Thymus (tissue), 11 donors: ENCODE results near the gene UXS1. TPM values are rescaled to one million over a fixed set of nuclear protein-coding genes. Genes with fewer than 3 reads are reported as not detected.
A peak's percentile ranks its signal among the peaks of the same experiment; 100 is the strongest.

Experiments used
- DNase-seq, 9 donors: peaks; one replicate each; pipeline ENCODE4 v3.0.0-alpha.2; 2013; ENCODE audit warnings: low spot score in 9 of 9, low read depth in 6 of 9, missing footprints in 1 of 9
- H3K27ac ChIP-seq, 2 donors: one replicate each; pipeline ENCODE4 v1.5.1; 2013; ENCODE audit warnings: control low read depth in 1 of 2, low read depth in 1 of 2, low read length in 1 of 2, mild to moderate bottlenecking in 1 of 2, moderate library complexity in 1 of 2
- H3K27me3 ChIP-seq, 2 donors: one replicate each; pipeline ENCODE4 v1.5.1; 2013; ENCODE audit warnings: low read length in 1 of 2; ENCODE audit not compliant: control insufficient read depth in 2 of 2, insufficient read depth in 1 of 2
- H3K36me3 ChIP-seq, 2 donors: one replicate each; pipeline ENCODE4 v1.5.1; 2013; ENCODE audit warnings: low read length in 1 of 2, mild to moderate bottlenecking in 1 of 2, moderate library complexity in 1 of 2; ENCODE audit not compliant: control insufficient read depth in 2 of 2, insufficient read depth in 2 of 2
- H3K4me1 ChIP-seq, 2 donors: one replicate each; pipeline ENCODE4 v1.5.1; 2013; ENCODE audit warnings: low read length in 2 of 2; ENCODE audit not compliant: control insufficient read depth in 2 of 2, insufficient read depth in 2 of 2
- H3K4me3 ChIP-seq, 2 donors: one replicate each; pipeline ENCODE4 v1.5.1; 2013; ENCODE audit warnings: low read length in 2 of 2, control low read depth in 1 of 2, mild to moderate bottlenecking in 1 of 2
- H3K9me3 ChIP-seq, 2 donors: one replicate each; pipeline ENCODE4 v1.5.1; 2013; ENCODE audit warnings: low read length in 1 of 2, mild to moderate bottlenecking in 1 of 2; ENCODE audit not compliant: control insufficient read depth in 2 of 2, insufficient read depth in 1 of 2
- WGBS: extraction: QIAGEN DNeasy Blood & Tissue Kit; methylation state at CpG from one replicate; pipeline ENCODE4 v1.1.7; 2013; 5-methylcytosine and 5-hydroxymethylcytosine counted together
- polyA plus RNA-seq: library from polyadenylated mRNA; stranded (reverse); fragments of 200-250 nt; gene quantifications from one replicate; pipeline ENCODE4 v1.2.3, GENCODE V29; 2013
- total RNA-seq: library from RNA; stranded (reverse); fragments of 120-200 nt; gene quantifications from one replicate; pipeline ENCODE4 v1.2.4, GENCODE V29; 2013
- donor health status: healthy.

UXS1 gene
- total and polyA plus RNA-seq, 2 donors, result 21.6 to 31.4 TPM

DNA sequence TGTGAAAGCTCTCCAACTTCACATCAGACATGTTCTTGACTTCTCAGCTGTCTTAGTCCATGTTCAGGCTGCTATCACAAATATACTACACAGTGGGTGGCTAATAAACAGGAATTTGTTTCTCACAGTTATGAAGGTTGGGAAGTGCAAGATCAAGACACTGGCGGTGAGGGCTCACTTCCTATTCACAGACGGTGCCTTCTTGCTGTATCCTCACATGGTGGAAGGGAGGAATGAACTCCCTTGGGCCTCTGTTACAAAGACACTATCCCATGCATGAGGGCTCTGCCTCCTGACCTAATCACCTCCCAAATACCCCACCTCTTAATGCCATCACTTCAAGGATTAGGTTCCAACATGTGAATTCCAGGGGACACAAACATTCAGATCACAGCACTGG, 9.7 kb downstream of the UXS1 start:
- 69% methylated on average over 2 of the region's 2 CpGs for WGBS
- no peak for DNase-seq
- Histone ChIP-seq H3K27me3 (no peaks in the 10 kb centered on the region), H3K27ac (no peak overlapping the region), H3K9me3 (no peaks in the 10 kb centered on the region), H3K4me3 (no peak overlapping the region), H3K4me1 (peaks cover 5 to 32% of the 10 kb centered on the region in 2 donors), H3K36me3 (no peaks in the 10 kb centered on the region)

GRCh38 chr2:106183101-106183696, 10.9 kb downstream of the UXS1 start:
- H3K9me3 ChIP-seq, result no peaks in the 10 kb centered on the region
- no peak overlapping the region for H3K4me3 ChIP-seq
- 31% methylated on average over 3 of the region's 3 CpGs for WGBS
- DNase-seq, result peak in 1 of 9 donors; percentile 40
- no peaks in the 10 kb centered on the region for H3K36me3 ChIP-seq
- peak overlapping the region in 1 of 2 donors; percentile 21 for H3K27ac ChIP-seq
- no peaks in the 10 kb centered on the region for H3K27me3 ChIP-seq
- H3K4me1 ChIP-seq, result peaks cover 5 to 25% of the 10 kb centered on the region in 2 donors

DNA sequence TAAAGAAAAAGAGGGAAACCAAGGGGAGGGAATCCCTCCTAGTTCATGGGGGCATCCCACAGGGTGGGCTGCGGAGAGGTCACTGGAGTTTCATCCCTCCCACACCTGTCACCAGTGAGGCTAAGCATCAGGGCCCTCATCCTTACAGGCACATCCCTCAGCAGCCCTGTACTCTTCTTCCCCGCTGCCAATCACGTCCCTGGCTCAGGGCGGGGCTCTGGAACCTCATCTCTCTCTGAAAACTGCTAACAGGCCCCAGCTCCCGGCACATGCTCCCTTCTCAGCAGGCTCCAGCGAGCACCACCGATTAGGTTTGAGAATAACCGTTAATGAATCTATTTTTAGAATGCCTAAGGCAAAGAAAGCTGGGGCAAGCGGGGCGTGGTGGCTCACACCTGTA, 13.0 kb downstream of the UXS1 start:
- Histone ChIP-seq H3K27me3 (no peaks in the 10 kb centered on the region), H3K4me3 (no peak overlapping the region), H3K9me3 (no peaks in the 10 kb centered on the region), H3K36me3 (no peaks in the 10 kb centered on the region), H3K4me1 (peaks cover 5 to 22% of the 10 kb centered on the region in 2 donors), H3K27ac (no peak overlapping the region)
- DNase-seq, result no peak
- WGBS, result 97% methylated on average over 10 of the region's 10 CpGs

DNA sequence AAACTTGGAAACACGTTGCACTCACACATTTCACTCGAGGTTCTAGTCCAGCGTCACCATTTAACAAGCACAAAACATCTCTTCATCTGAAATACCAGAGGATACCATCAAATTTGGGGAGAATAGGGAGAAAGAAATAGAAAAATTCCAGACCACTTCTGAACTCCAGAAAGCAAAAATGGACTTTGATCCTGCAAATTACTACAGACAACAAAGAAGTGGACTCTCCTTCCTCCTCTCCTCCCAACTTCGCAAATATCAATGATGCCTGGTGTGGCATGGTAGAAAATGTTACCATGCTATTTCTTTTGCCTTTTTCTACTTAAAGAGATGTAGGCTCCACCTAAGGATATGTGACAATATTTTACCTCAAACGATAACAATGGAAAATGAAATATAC, 13.5 kb downstream of the UXS1 start:
- H3K9me3 ChIP-seq, result peaks cover 0 to 2% of the 10 kb centered on the region in 2 donors
- WGBS, result 98% methylated on average over 5 of the region's 5 CpGs
- H3K4me3 ChIP-seq, result no peak overlapping the region
- no peak overlapping the region for H3K27ac ChIP-seq
- H3K4me1 ChIP-seq, result peaks cover 5 to 22% of the 10 kb centered on the region in 2 donors
- H3K36me3 ChIP-seq, result peaks cover 0 to 2% of the 10 kb centered on the region in 2 donors
- DNase-seq, result no peak
- H3K27me3 ChIP-seq, result no peaks in the 10 kb centered on the region

DNA sequence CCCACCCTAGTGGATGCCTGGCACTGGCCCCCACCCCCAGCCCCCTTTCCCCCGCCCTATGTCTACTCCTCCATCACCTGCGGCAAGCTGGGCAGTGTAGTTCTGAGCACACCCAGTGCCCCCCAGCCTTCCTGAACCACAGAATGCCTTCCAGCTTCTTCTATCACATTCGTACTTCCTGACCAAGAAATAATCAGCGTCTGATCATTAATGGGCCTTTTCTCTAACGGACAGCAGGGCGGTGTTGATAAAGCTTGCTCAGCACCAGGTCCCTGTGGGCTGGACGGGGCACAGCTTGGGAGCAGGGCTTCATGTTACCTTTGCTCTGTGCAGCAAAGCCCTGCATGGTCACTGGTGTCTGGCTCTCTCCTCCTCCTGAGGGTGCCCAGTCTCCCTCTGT, 15.4 kb downstream of the UXS1 start:
- no peak for DNase-seq
- Histone ChIP-seq H3K36me3 (peaks cover 0 to 7% of the 10 kb centered on the region in 2 donors), H3K9me3 (peaks cover 0 to 2% of the 10 kb centered on the region in 2 donors), H3K27me3 (no peaks in the 10 kb centered on the region), H3K27ac (no peak overlapping the region), H3K4me3 (no peak overlapping the region), H3K4me1 (peaks cover 5 to 19% of the 10 kb centered on the region in 2 donors)
- 97% methylated on average over 7 of the region's 7 CpGs for WGBS

GRCh38 chr2:106177581-106177980, 16.5 kb downstream of the UXS1 start:
- Histone ChIP-seq H3K27me3 (no peaks in the 10 kb centered on the region), H3K4me1 (peaks cover 0 to 12% of the 10 kb centered on the region in 2 donors)

GRCh38 chr2:106176446-106177099, 17.5 kb downstream of the UXS1 start:
- H3K4me3 ChIP-seq, result no peak overlapping the region
- peaks cover 0 to 7% of the 10 kb centered on the region in 2 donors for H3K36me3 ChIP-seq
- H3K4me1 ChIP-seq, result peaks cover 0 to 9% of the 10 kb centered on the region in 2 donors
- WGBS, result 96% methylated on average over 9 of the region's 9 CpGs
- H3K27me3 ChIP-seq, result no peaks in the 10 kb centered on the region
- DNase-seq, result no peak
- H3K27ac ChIP-seq, result no peak overlapping the region
- H3K9me3 ChIP-seq, result peaks cover 0 to 2% of the 10 kb centered on the region in 2 donors

More at GRCh38 chr2:106177581-106177980, 16.5 kb downstream of the UXS1 start:
- peak in 1 of 9 donors; percentile 22 for DNase-seq
- H3K36me3 ChIP-seq, result peaks cover 0 to 7% of the 10 kb centered on the region in 2 donors
- WGBS, result 95% methylated on average over 4 of the region's 4 CpGs
- H3K27ac ChIP-seq, result no peak overlapping the region
- H3K9me3 ChIP-seq, result peaks cover 0 to 2% of the 10 kb centered on the region in 2 donors
- no peak overlapping the region for H3K4me3 ChIP-seq

DNA sequence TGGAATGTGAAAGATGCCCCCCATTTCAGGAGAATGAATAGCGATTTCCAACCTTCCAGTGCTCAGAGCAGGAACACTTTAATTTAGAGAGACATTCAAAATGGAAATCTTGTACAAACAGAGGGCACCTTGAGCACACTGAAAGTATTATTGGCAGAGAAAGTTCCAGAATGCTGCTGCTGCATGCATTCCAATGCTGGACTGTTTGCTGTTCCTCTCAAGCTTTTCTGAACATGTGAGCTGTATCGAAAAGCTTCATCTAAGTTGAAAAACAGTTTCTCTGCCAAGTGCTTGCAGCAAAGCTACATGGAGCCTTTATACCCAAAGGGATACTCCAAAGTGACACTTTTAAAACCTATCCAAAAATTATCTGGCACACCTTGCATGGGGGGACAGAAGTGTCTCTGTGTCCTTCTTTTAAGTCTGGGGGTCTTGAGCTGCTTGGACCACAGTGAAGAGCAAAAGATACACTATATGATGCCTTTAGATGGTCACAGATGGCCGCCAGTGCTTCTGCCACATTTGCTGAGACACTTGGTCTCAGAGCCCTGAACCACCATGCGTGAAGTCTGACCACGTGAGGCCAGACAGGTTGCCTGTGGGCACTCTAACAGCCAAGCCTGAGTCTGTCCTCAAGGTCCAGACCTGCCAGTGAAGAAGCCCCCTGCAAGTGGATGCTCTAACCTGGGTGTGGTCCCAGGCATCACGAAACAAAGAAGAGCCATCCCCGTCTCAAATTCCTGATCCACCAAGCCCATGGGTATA, 18.8 kb downstream of the UXS1 start:
- H3K4me3 ChIP-seq, result no peak overlapping the region
- WGBS, result 96% methylated on average over 7 of the region's 7 CpGs
- no peak overlapping the region for H3K27ac ChIP-seq
- H3K4me1 ChIP-seq, result peaks cover 0 to 9% of the 10 kb centered on the region in 2 donors
- no peaks in the 10 kb centered on the region for H3K27me3 ChIP-seq
- H3K36me3 ChIP-seq, result peaks cover 0 to 7% of the 10 kb centered on the region in 2 donors
- DNase-seq, result no peak
- peaks cover 0 to 2% of the 10 kb centered on the region in 2 donors for H3K9me3 ChIP-seq

GRCh38 chr2:106174056-106174455, 20.0 kb downstream of the UXS1 start:
- H3K27ac ChIP-seq, result no peak overlapping the region
- no peak for DNase-seq
- H3K27me3 ChIP-seq, result no peaks in the 10 kb centered on the region
- WGBS, result over 99% methylated on average over 7 of the region's 7 CpGs
- no peak overlapping the region for H3K4me3 ChIP-seq
- peaks cover 0 to 7% of the 10 kb centered on the region in 2 donors for H3K36me3 ChIP-seq
- H3K4me1 ChIP-seq, result peaks cover 0 to 9% of the 10 kb centered on the region in 2 donors
- peaks cover 0 to 2% of the 10 kb centered on the region in 2 donors for H3K9me3 ChIP-seq
